Retinal pigment epithelial cell (primary cell): ENCODE results near the gene NPIPA1.
"Not testable (repeated sequence)": the region's sequence is repeated elsewhere in the genome, so short reads cannot be mapped to it uniquely, and the experiment has no call there.

ENCODE experiments used
- DNase-seq: peaks from one replicate; pipeline ENCODE4 v3.0.0-alpha.2; 2010; ENCODE audit warnings: low read depth
- H3K4me3 ChIP-seq: 2 replicates; pipeline ENCODE4 v1.5.1; 2011; ENCODE audit warnings: mild to moderate bottlenecking, low read length, control low read depth, moderate library complexity
- TF ChIP-seq, protein P1 (sequence below): conservative IDR thresholded peaks from 2 replicates; pipeline ENCODE4 v1.5.1; 2011; ENCODE audit warnings: low read depth, low read length, control low read depth, inconsistent platforms

The NPIPA1 gene

DNA sequence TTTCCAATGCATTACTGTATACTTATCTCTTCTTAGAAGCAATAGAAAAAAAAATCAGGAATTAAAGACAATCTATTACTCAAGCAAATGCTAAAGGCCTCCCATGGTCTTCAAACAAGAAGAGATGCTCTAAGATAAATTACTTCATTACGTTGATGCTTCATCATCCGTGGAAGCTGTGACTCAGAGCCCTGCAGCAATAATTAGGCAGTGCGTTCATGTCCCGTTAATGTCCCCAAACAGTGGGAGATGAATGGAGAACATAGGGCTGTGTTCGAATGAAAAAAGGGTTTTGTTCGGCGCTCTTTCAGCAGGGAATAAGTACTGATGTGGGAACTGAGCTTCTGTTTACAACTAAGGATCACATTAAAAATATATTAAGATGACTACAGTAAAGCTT is 21.7 kb downstream of the NPIPA1 start:
- no peak overlapping the region for H3K4me3 ChIP-seq
- DNase-seq = no peak
- TF ChIP-seq, protein P1, sequence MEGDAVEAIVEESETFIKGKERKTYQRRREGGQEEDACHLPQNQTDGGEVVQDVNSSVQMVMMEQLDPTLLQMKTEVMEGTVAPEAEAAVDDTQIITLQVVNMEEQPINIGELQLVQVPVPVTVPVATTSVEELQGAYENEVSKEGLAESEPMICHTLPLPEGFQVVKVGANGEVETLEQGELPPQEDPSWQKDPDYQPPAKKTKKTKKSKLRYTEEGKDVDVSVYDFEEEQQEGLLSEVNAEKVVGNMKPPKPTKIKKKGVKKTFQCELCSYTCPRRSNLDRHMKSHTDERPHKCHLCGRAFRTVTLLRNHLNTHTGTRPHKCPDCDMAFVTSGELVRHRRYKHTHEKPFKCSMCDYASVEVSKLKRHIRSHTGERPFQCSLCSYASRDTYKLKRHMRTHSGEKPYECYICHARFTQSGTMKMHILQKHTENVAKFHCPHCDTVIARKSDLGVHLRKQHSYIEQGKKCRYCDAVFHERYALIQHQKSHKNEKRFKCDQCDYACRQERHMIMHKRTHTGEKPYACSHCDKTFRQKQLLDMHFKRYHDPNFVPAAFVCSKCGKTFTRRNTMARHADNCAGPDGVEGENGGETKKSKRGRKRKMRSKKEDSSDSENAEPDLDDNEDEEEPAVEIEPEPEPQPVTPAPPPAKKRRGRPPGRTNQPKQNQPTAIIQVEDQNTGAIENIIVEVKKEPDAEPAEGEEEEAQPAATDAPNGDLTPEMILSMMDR = no peak

DNA sequence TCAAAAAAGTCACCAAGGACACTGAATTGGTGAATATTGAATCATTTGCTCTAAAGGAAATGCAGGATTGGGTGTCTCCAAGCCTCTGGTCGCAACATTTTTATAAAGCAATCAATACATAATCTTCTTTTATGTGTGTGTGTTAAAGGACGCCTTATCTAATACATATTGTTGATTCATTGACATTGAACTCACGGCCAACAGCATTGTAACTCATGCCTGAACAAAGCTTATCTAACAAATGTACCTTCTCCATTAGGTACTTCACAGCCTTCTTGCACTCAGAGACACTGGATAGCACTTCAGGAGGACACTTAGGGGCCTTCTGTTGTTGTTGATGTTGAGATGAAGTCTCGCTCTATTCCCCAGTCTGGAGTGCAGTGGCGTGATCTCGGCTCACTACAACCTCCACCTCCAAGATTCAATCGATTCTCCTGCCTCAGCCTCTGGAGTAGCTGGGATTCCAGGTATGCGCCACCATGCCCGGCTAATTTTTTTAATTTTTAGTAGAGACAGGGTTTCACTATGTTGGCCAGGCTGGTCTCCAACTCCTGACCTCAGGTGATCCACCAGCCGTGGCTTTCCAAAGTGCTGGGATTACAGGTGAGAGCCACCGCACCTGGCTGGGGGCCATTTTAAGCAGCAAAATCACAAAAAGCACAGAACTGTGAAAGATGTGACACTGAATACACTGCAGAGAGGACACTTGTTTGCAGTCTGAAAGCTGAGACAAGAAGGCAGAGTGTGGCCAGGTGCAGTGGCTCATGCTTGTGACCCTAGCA is 24.4 kb downstream of the NPIPA1 start:
- H3K4me3 ChIP-seq = no peak overlapping the region
- TF ChIP-seq, protein P1 = no peak
- DNase-seq = no peak

DNA sequence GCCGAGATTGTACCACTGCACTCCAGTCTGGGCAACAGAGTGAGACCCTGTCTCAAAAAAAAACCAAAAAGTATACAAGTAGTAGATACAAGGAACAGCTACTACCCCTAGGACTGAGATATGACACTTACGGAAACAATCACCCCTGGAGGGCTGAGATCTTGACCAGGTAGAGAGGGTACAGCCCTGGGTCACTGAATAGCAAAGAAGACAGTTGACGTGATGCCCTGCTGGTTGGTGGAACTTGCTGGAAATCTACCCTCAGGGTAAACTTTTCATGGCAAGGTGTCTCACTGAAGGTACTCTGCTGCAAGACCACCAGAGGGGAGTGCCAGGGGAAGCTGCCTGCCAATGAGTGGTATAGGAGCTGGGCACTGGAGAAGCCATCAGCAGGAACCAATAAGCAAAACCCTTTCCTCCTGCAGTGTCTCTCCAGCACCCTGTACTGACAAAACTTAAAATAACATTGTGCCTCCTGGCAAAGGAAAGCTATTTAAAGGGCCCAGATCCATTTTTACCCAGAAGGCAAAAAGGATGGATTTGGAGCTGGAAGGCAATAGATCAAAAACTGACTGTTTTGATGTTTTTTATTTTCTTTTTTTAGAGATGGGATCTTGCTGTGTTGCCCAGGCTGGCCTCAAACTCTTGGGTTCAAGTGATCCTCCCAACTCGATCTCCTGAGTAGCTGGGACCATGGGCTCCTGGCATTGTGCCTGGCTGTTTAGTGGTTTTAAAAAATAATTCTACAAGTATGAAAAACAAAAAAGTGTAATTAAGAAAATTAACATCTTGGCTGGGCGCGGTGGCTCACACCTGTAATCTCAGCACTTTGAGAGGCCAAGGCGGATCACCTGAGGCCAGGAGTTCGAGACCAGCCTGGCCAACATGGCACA is 26.3 kb downstream of the NPIPA1 start:
- TF ChIP-seq, protein P1 = no peak
- no peak overlapping the region for H3K4me3 ChIP-seq
- DNase-seq = no peak

DNA sequence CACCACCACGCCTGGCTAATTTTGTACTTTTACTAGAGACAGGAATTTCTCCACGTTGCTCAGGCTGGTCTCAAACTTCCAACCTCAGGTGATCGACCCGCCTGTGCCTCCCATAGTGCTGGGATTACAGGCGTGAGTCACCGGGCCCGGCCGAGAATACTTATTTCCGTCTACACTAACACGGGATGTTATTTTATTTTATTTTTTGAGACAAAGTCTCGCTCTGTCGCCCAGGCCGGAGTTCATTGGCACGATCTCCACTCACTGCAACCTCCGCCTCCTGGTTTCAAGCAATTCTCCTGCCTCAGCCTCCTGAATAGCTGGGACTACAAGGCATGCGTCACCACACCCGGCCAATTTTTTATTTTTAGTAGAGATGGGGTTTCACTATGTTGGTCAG is 28.1 kb downstream of the NPIPA1 start:
- no peak overlapping the region for H3K4me3 ChIP-seq
- TF ChIP-seq, protein P1 = no peak
- DNase-seq = no peak

DNA sequence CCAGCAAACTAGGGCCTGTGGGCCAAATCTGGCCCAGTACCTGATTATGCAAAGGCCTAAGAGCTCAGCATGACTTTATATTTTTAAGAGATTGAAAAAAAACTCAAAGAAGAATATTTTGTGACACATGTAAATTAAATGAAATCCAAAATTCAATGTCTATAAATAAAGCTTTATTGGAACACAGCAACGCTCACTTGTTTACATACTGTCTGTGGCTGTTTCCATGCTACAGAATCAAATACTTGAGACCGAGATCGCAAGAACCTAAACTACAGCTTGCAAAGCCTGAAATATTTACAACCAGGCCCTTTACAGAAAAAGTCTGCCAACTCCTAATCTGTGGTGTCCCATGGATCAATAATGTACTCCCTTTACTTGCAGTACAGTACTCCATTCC is 32.6 kb downstream of the NPIPA1 start:
- not testable (repeated sequence) for DNase-seq, H3K4me3 ChIP-seq

DNA sequence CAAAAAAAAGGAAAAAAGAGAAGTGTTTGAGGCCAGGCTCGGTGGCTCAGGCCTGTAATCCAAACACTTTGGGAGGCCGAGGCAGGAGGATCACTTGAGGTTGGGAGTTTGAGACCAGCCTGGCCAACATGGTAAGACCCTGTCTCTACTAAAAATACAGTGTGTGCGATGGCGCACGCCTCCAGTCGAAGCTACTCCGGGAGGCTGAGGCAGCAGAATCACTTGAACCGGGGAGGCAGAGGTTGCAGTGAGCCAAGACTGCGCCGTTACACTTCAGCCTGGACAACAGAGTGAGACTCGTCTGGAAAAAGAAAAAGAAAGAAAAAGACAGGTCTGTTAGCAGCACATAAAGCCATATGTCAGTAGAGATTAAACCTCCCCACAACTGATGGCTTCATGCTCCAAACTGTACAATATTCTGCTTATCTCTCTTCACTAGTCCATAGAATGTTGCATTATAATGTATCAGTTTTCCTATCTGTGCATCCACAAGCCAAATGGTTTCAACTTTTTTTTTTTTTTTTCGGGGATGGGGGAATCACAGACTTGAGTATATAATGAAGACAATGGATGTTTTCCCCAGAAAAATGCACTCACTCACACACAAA is 34.5 kb downstream of the NPIPA1 start:
- H3K4me3 ChIP-seq, DNase-seq: not testable (repeated sequence)

DNA sequence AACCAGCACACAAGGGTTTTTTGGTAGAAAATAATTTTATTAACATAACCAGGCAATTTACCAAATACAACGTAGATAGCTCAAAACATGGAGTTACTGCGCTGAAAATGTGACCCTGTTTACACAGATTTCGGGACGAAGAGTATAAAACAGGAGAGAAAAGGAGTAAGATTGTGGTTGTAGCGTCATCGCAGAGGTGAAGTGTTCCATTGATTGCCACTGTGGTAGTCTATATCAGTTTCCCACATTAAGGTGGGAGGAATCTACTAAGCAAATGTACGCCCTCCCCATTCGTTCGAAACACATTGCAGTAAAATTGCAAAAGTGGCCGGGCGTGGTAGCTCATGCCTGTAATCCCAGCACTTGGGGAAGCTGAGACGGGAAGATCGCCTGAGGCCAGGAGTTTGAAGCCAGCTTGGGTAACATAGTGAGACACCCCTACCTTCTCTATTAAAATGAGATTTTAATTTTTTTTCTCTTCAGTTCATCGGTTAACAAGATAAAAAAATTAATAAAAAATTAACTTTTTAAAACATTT is 36.6 kb downstream of the NPIPA1 start:
- H3K4me3 ChIP-seq = peak overlapping the region; percentile 72
- not testable (repeated sequence) for DNase-seq

DNA sequence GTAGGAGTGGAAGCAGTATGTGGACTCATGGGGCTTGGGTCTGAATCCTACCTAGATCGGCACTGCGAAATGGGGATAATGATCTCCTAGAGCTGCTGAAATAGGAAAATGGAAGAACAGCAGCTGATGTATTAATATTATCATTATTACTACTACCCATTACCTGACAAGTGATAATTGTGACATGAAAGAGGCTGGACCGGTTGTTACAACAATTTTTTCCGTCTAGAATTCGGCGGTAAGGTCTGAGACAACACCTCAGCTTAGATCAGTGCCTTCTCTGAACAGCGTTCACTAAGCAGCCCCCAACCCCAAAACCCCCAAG is 37.0 kb downstream of the NPIPA1 start:
- H3K4me3 ChIP-seq = peak overlapping the region; percentile 72
- DNase-seq = not testable (repeated sequence)

DNA sequence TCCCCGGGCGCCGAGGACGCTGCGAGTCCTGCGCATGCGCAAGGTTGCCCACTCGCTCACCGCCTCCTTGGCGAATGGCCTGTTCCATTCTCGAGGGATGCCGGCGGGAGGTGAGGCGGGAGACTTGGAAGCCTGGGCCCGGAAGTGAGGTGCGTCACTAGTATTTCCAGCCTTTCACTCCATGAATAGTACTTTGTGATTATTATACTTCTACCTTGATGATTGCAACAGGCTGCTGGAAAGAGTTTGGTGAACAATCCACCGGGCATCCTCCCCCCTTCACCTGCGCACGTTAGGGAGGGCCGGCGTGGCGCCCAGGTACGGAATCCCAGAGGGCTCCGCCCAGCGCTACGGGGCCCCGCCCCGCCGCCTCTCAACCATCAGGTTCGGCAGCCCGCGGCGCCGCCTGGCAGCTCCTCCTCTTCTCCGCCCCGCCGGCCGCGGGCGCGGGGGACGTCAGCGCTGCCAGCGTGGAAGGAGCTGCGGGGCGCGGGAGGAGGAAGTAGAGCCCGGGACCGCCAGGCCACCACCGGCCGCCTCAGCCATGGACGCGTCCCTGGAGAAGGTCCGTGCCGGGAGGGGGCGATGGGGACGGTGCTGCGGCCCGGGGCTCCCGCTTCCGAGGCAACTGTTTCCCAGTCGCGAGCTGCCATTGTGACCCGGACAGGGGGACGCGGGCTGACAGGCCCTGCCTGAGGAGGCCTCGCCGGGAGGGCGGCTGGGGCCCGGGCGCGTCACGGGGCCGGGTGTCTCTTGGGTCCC is 37.6 kb downstream of the NPIPA1 start, which contains the start of gene PDXDC1:
PDXDC1 (plus strand) TSS at position 371 of the 762 bp plus-strand sequence; CDS start at position 545, 174 bp downstream.
- H3K4me3 ChIP-seq = peak within 1 kb of the TSS; percentile 72
- peak; percentile 53 for DNase-seq

DNA sequence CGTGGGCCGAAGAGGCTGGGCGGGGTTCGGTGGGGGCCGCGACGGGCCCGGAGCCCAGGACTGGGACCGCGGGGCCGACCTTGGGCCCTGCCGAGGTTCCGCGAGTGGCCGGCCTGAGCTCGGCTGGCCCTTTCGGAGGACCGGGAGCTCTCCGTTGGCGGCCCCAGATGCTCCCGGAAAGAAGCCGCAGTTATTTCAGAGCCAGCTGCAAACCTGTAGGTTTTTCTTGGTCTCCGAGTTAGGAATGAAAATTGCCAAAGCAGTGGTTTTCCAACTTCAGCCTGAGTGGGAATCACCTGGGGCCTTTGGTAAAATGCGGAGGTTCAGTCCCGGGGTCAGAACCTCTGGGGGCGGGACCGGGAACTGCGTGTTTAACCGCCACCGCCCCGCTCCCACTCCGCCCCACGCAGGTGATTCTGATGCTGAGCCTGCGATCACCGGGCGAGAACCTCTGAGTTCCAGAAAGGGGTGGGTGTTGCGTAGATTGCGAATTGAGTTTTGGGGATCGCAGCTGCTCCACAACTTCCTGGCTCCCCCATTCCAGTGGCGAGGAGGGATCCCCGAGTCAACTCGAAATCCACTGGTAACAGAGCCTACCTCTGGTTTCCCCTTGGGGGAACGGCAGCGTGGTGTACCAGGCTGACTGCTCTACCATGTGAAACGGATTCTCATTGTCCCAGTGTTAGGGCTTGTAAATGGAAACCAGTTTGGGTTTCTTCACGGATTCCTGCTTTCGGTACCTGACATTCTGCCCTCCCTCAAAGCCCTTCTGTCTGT is 38.4 kb downstream of the NPIPA1 start:
- H3K4me3 ChIP-seq = peak overlapping the region; percentile 72
- not testable (repeated sequence) for DNase-seq

DNA sequence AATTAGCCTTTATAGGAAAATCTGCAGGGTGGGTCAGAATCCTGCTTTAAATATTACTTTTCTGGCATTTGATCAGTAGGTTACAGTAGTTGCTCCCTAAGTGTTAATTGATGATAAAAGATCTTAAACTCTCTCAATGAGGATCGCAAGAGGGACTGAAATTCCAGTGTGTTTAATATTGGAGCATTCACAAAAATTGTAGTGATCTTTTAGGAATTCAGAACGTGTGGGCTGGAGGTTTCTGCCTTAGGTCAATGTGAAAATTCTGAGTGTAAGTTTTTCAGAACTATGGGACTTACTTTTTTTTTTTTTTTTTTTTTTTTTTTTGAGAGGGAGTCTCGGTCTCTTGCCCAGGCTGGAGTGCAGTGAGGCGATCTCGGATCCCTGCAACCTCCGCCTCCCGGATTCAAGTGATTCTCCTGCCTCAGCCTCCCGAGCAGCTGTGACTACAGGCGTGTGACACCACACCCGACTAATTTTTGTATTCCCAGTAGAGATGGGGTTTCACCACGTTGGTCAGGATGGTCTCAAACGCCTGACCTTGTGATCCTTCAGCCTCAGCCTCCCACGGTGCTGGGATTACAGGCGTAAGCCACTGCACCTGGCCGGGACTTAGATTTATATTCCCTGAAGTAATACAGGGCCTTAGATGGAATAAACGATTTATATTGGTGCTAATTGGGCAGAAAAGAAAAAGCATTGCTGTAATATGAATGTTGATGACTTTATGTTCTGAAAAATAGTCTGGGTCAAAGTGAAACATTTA is 39.9 kb downstream of the NPIPA1 start:
- not testable (repeated sequence) for H3K4me3 ChIP-seq, DNase-seq

DNA sequence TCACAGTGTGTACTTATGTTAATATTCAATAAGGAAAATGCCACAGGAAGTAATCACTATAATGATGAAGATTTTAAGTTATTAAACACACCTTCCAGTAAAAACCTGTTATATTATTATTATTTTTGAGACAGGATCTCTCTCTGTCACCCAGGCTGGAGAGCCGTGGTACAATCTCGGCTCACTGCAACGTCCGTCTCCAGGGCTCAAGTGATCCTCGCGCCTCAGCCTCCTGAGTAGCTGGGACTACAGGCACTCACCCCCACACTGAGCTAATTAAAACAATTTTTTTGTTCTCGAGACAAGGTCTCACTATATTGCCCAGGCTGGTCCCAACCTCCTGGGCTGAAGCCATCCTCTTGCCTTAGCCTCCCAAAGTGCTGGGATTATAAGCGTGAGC is 41.0 kb downstream of the NPIPA1 start:
- not testable (repeated sequence) for H3K4me3 ChIP-seq, DNase-seq
